ENCODE measurements around the gene LRRC17.

LRRC17 gene

GRCh38 chr7:102917436-102918353 lies 4.9 kb downstream of the LRRC17 start:
- Histone ChIP-seq H3K4me3 (ENCODE audit: low read depth, low read length) (no peak overlapping the region), H3K27ac (no peak overlapping the region), H3K4me1 (peaks cover 3% of the 10 kb centered on the region)

GRCh38 chr7:102918845-102919244 lies 6.0 kb downstream of the LRRC17 start:
- Histone ChIP-seq H3K9me3 (ENCODE audit: control insufficient read depth, low read length) (no peaks in the 10 kb centered on the region), H3K27ac (no peak overlapping the region), H3K4me1 (peaks cover 3% of the 10 kb centered on the region), H3K4me2 (ENCODE audit: low read length) (no peak overlapping the region), H3K4me3 (ENCODE audit: low read depth, low read length) (no peak overlapping the region), H3K27me3 (ENCODE audit: control insufficient read depth, insufficient read depth, low read length) (no peaks in the 10 kb centered on the region), H3K9ac (no peak overlapping the region), H2AFZ (no peak overlapping the region), H3K36me3 (ENCODE audit: control insufficient read depth, insufficient read depth, low read length) (no peaks in the 10 kb centered on the region), H3K79me2 (no peaks in the 10 kb centered on the region)
- TF ChIP-seq CTCF (IDR thresholded peaks at IDR 0.05) = no peak

More at GRCh38 chr7:102917436-102918353, 4.9 kb downstream of the LRRC17 start:
- H3K4me2 ChIP-seq (ENCODE audit: low read length) = no peak overlapping the region
- no peak overlapping the region for H2AFZ ChIP-seq
- no peaks in the 10 kb centered on the region for H3K27me3 ChIP-seq (ENCODE audit: control insufficient read depth, insufficient read depth, low read length)
- H3K79me2 ChIP-seq = no peaks in the 10 kb centered on the region
- H3K9ac ChIP-seq = no peak overlapping the region
- peak; percentile 12 for TF ChIP-seq CTCF (IDR thresholded peaks at IDR 0.05)
- H3K36me3 ChIP-seq (ENCODE audit: control insufficient read depth, insufficient read depth, low read length) = no peaks in the 10 kb centered on the region
- H3K9me3 ChIP-seq (ENCODE audit: control insufficient read depth, low read length) = no peaks in the 10 kb centered on the region

- H3K4me2 ChIP-seq (ENCODE audit: low read length) = no peak overlapping the region
- no peak for TF ChIP-seq CTCF (IDR thresholded peaks at IDR 0.05)
- H3K27me3 ChIP-seq (ENCODE audit: control insufficient read depth, insufficient read depth, low read length) = no peaks in the 10 kb centered on the region
- H3K79me2 ChIP-seq = no peaks in the 10 kb centered on the region
- H3K27ac ChIP-seq = no peak overlapping the region
- no peaks in the 10 kb centered on the region for H3K9me3 ChIP-seq (ENCODE audit: control insufficient read depth, low read length)
- H3K4me1 ChIP-seq = no peaks in the 10 kb centered on the region
- H3K36me3 ChIP-seq (ENCODE audit: control insufficient read depth, insufficient read depth, low read length) = no peaks in the 10 kb centered on the region
- H3K4me3 ChIP-seq (ENCODE audit: low read depth, low read length) = no peak overlapping the region
- no peak overlapping the region for H3K9ac ChIP-seq
- no peak overlapping the region for H2AFZ ChIP-seq
Measured at GRCh38 chr7:102925976-102926782, 13.4 kb downstream of the LRRC17 start.

- no peak overlapping the region for H3K4me2 ChIP-seq (ENCODE audit: low read length)
- H3K4me3 ChIP-seq (ENCODE audit: low read depth, low read length) = no peak overlapping the region
- no peak overlapping the region for H2AFZ ChIP-seq
- no peaks in the 10 kb centered on the region for H3K79me2 ChIP-seq
- no peaks in the 10 kb centered on the region for H3K4me1 ChIP-seq
- no peaks in the 10 kb centered on the region for H3K27me3 ChIP-seq (ENCODE audit: control insufficient read depth, insufficient read depth, low read length)
- no peak overlapping the region for H3K9ac ChIP-seq
- H3K36me3 ChIP-seq (ENCODE audit: control insufficient read depth, insufficient read depth, low read length) = no peaks in the 10 kb centered on the region
- no peaks in the 10 kb centered on the region for H3K9me3 ChIP-seq (ENCODE audit: control insufficient read depth, low read length)
- TF ChIP-seq CTCF (IDR thresholded peaks at IDR 0.05) = no peak
- no peak overlapping the region for H3K27ac ChIP-seq
Measured at GRCh38 chr7:102926783-102927140, 14.0 kb downstream of the LRRC17 start.
